Choroid plexus epithelial cell (primary cell): ENCODE measurements around the gene NARF.

Source experiments
- DNase-seq: peaks from one replicate; pipeline ENCODE4 v3.0.0-alpha.2; 2010; ENCODE audit warnings: low read depth
- H3K4me3 ChIP-seq: 2 replicates; pipeline ENCODE4 v1.5.1; 2011; ENCODE audit warnings: low read depth, mild to moderate bottlenecking, control low read depth, low read length, moderate library complexity
- TF ChIP-seq, protein P1 (sequence below): conservative IDR thresholded peaks from 2 replicates; pipeline ENCODE4 v1.5.1; 2011; ENCODE audit warnings: low read depth, mild to moderate bottlenecking, control low read depth, inconsistent platforms, low read length, moderate library complexity

NARF gene

DNA sequence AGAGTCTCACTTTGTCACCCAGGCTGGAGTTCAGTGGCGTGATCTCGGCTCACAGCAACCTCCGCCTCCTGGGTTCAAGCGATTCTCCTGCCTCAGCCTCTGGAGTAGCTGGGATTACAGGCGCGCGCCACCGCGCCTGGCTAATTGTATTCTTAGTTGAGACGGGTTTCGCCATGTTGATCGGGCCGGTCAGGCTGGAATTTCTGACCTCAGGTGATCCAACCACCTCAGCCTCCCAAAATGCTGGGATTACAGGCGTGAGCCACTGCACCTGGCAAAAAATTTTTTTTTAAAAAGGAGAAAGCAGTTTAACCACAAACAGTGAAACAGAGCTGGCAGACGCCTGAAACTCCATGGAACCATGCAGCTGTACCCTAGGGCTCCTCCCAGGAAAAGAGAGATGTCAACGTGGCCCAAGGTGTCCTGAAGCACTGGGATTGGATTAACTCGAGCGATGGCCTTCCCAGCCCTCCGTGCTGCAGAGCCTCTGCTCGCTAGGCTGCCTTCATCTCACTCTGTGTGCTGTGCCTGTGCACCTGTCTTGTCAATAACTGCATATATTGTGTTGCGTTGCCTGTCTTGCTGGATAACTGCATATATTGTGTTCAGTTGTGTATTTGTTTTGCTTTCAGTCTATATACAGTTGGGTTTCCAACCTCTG lies 31.4 kb downstream of the NARF start:
- TF ChIP-seq, protein P1, sequence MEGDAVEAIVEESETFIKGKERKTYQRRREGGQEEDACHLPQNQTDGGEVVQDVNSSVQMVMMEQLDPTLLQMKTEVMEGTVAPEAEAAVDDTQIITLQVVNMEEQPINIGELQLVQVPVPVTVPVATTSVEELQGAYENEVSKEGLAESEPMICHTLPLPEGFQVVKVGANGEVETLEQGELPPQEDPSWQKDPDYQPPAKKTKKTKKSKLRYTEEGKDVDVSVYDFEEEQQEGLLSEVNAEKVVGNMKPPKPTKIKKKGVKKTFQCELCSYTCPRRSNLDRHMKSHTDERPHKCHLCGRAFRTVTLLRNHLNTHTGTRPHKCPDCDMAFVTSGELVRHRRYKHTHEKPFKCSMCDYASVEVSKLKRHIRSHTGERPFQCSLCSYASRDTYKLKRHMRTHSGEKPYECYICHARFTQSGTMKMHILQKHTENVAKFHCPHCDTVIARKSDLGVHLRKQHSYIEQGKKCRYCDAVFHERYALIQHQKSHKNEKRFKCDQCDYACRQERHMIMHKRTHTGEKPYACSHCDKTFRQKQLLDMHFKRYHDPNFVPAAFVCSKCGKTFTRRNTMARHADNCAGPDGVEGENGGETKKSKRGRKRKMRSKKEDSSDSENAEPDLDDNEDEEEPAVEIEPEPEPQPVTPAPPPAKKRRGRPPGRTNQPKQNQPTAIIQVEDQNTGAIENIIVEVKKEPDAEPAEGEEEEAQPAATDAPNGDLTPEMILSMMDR, result no peak
- no peak for DNase-seq
- H3K4me3 ChIP-seq, result no peak overlapping the region

DNA sequence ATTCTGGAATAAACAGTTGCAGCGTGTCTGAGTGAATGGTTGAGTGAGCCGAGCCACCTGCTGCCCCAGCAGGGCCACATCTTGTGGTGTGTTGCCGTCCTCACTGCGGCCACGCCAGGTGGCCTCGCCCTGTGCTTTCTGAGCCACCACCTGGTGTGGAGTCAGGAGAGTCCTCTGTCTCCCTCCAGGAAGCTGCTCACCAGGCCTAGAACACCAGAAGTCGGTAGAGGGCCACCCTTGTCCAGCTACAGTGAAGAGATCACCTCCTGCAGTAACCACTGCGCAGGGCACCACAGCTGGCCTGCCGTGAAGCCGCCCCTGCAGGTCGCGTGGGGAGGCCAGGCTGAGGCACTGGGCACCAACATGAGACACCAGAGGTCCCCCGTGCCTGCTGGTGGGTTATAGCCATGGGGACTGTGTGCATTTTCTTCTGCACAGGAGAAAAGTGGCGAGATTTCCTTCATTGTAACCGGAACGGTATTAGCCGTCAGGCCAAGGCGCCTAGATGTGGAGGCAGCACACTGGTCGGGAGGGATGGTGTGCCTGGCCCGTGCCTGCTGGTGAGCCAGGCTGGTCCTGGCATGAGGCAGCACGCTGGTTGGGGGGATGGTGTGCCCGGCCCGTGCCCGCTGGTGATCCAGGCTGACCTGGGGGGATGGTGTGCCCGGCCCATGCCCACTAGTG lies 32.1 kb downstream of the NARF start:
- no peak for DNase-seq
- TF ChIP-seq, protein P1, result no peak
- no peak overlapping the region for H3K4me3 ChIP-seq

DNA sequence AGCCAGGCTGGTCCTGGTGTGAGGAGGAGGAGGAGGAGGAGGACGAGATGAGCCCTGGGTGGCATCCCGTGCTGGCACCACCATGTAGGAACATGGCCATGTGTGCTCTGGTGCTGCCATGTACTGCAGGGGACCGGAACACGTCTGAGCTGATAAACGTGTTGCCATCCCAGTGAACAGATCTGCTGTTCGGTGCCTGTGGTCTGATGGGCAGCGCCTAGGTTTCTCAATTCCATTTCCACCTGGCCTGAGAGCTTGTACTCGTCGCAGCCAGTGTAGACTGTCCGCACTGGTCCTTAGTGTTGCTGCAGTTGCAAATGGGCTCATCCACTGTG lies 32.6 kb downstream of the NARF start:
- DNase-seq, result no peak
- H3K4me3 ChIP-seq, result no peak overlapping the region

DNA sequence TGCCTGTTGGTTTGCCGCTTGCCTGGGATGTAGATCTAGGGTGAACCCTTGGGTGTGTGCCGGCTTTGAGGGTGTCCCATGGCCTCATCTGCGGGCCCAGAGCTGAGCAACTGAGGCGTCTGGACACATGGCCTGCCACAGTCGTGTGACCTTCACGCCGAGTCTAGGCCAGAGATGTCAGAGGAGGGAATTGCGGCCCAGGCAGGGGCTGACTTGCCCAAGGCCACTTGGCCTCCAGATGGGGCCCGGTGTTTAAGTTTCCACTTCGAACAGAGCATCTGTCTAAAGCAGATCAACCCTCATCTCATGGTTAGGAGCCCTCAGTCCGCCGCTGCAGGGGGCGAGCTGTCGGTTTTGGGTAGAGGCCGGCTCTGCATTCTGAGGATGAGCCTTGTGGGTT lies 33.0 kb downstream of the NARF start:
- H3K4me3 ChIP-seq, result no peak overlapping the region
- TF ChIP-seq, protein P1, result no peak
- DNase-seq, result no peak

More for the DNA sequence above, 32.6 kb downstream of the NARF start:
- TF ChIP-seq, protein P1, result no peak

DNA sequence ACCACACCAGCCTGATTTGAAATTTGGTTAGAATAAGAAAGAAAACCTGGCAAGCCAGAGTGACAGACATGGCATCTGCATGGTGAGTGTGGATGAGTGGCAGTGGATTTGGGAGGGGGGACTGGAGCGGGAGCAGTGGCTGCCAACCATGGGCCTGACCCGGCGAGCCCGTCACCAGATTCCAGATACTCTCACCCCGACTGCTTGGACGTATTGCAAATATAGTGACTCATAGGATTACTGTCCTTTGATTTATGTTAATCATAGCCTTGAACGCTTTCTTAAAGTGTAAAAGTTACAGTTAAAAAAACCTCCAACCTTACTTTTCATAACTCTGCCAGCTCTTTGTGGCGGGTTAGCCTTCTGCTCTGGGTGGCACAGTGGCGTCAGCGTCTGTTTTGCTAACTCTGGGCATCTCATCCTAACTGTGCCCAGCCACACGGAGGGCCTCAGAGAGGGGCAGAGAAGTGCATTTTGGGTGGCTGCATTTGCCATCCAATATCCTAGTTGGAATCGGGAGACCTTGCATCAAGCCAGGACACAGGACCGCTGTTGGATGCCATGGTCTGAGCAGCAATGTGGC lies 34.2 kb downstream of the NARF start:
- TF ChIP-seq, protein P1, result no peak
- no peak overlapping the region for H3K4me3 ChIP-seq
- peak; percentile 44 for DNase-seq

DNA sequence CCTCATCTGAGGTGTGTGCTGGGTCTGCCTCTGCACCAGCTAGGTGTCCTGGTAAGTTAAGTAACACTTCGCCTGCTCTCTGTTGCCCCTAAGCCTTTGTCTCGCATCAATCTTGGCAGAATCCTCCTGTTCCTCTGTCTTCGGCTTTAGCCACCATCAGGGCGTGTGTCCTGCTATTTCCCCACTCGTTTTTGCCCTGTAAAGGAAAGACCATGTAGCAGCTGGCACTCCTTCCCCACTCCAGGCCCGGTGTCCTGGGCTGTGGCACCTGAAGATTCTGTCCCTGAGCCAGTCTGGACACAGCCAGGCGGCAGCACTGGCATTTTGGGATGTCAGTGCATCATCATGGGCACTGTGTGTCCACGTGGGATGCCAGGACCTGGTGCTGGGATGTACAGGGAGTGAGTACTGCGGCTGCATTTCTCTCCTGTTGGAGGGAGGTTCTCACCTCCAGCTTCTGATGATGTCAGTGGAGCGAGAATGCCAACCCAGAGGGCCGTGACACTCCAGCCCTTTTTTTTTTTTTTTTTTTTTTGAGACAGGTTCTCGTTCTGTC lies 34.8 kb downstream of the NARF start:
- TF ChIP-seq, protein P1, result no peak
- H3K4me3 ChIP-seq, result no peak overlapping the region
- no peak for DNase-seq
